ENCODE measurements around the gene BPIFB4.

Gene BPIFB4

DNA sequence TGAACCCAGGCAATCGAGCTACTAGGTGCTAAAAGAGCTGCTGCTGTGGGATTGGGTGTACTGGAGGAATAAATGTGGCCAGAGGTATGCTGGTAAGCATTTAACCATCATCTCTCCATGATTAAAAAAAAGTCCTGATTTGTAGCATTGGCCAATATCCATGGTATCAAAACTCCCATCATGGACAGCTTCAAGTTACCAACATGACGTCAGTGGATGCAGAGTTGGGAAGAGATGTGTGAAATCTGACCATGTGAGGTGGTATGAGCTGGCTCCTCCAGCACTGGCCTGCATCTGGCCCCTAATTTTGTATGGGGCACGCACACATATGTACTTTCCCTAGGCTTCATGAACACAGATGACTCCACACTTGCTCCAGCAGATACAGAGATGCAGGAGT is 11.7 kb downstream of the BPIFB4 start:
- Histone ChIP-seq H3K27ac (no peak overlapping the region), H3K4me3 (ENCODE audit: low read depth, low read length) (no peak overlapping the region), H3K36me3 (replicated peaks) (no peaks in the 10 kb centered on the region), H3K27me3 (replicated peaks) (no peaks in the 10 kb centered on the region)
- in situ Hi-C loops (cut with HindIII; ENCODE audit: low pct_ligation_motif_present, low sequenced_read_pairs): no loop called here
- no peak for DNase-seq
- TF ChIP-seq, protein P1, sequence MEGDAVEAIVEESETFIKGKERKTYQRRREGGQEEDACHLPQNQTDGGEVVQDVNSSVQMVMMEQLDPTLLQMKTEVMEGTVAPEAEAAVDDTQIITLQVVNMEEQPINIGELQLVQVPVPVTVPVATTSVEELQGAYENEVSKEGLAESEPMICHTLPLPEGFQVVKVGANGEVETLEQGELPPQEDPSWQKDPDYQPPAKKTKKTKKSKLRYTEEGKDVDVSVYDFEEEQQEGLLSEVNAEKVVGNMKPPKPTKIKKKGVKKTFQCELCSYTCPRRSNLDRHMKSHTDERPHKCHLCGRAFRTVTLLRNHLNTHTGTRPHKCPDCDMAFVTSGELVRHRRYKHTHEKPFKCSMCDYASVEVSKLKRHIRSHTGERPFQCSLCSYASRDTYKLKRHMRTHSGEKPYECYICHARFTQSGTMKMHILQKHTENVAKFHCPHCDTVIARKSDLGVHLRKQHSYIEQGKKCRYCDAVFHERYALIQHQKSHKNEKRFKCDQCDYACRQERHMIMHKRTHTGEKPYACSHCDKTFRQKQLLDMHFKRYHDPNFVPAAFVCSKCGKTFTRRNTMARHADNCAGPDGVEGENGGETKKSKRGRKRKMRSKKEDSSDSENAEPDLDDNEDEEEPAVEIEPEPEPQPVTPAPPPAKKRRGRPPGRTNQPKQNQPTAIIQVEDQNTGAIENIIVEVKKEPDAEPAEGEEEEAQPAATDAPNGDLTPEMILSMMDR (IDR thresholded peaks at IDR 0.05; ENCODE audit: low read depth, low read length, missing control alignments): no peak

DNA sequence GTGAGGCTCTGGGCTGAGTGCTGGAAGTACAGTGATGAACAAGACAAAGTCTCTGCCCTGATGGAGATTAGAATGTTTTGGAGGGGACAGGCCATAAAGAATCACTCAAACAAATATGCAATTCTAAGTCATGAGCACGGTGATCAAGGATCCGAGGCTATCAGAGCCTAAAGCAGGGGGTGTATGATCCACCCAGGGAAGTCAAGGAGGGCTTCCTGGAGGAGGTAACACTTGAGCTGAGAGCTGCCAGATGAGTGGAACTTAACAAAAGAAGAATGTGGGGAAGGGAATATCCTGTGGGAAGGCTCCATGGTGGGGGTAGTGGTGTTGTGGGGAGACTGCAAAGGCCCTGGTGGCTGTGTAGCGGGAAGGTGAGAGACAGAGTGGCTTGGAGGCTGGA is 12.2 kb downstream of the BPIFB4 start:
- no peak overlapping the region for H3K27ac ChIP-seq
- no peak for DNase-seq
- H3K27me3 ChIP-seq (replicated peaks): no peaks in the 10 kb centered on the region
- no peaks in the 10 kb centered on the region for H3K36me3 ChIP-seq (replicated peaks)
- TF ChIP-seq, protein P1 (IDR thresholded peaks at IDR 0.05; ENCODE audit: low read depth, low read length, missing control alignments): no peak
- in situ Hi-C loops (cut with HindIII; ENCODE audit: low pct_ligation_motif_present, low sequenced_read_pairs): no loop called here
- H3K4me3 ChIP-seq (ENCODE audit: low read depth, low read length): no peak overlapping the region

DNA sequence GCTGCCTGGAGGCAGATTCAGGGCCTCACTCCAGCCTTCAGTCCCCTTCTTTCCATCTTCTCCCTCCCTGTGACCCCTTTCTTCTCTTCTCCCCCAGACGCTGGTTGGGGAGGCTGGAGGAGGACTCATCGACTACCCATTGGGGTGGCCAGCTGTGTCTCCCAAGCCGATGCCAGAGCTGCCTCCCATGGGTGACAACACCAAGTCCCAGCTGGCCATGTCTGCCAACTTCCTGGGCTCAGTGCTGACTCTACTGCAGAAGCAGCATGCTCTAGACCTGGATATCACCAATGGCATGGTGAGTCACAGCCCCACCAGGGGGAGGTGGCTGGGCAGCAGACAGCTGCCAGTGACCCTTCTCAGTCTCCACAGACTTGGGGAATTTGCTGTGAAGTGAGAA is 12.9 kb downstream of the BPIFB4 start:
- no peak for DNase-seq
- TF ChIP-seq, protein P1 (IDR thresholded peaks at IDR 0.05; ENCODE audit: low read depth, low read length, missing control alignments): no peak
- Histone ChIP-seq H3K36me3 (replicated peaks) (no peaks in the 10 kb centered on the region), H3K4me3 (ENCODE audit: low read depth, low read length) (no peak overlapping the region), H3K27ac (no peak overlapping the region), H3K27me3 (replicated peaks) (no peaks in the 10 kb centered on the region)
- in situ Hi-C loops (cut with HindIII; ENCODE audit: low pct_ligation_motif_present, low sequenced_read_pairs): no loop called here

DNA sequence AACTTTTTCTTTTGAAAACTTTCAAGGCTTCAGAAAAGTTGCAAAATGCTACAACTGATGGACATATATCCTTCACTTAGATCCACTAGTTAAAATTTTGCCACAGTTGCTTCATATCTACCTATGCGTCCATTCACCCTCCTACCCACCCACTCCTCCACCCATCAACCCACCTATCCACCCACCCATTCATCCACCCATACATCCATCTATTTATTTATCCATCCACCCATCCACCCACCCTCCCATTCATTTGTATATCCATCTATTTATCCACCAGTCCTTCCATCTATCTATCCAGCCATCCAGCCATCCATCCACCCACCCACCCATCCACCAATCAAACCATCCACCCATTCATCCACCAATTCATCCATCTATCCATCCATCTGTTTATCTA is 13.6 kb downstream of the BPIFB4 start:
- H3K4me3 ChIP-seq (ENCODE audit: low read depth, low read length): no peak overlapping the region
- TF ChIP-seq, protein P1 (IDR thresholded peaks at IDR 0.05; ENCODE audit: low read depth, low read length, missing control alignments): no peak
- H3K27ac ChIP-seq: no peak overlapping the region
- H3K27me3 ChIP-seq (replicated peaks): no peaks in the 10 kb centered on the region
- DNase-seq: no peak
- no peaks in the 10 kb centered on the region for H3K36me3 ChIP-seq (replicated peaks)
- in situ Hi-C loops (cut with HindIII; ENCODE audit: low pct_ligation_motif_present, low sequenced_read_pairs): no loop called here

DNA sequence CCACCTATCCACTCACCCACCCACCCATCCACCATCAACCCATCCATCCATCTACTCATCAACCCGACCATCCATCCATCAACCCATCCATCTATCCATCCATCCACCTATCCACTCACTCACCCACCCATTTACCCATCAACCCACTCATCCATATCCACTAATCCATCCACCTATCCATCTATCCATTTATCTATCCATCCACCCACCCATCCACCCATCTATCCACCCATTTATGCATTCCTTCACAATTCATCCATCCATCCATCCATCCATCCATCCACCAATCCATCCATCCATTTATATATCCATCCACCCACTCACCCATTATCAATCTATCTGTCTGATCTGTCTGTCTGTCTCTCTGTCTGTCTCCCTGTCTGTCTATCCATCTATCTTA is 14.1 kb downstream of the BPIFB4 start:
- in situ Hi-C loops (cut with HindIII; ENCODE audit: low pct_ligation_motif_present, low sequenced_read_pairs): no loop called here
- no peak for DNase-seq
- no peaks in the 10 kb centered on the region for H3K36me3 ChIP-seq (replicated peaks)
- H3K27ac ChIP-seq: no peak overlapping the region
- H3K27me3 ChIP-seq (replicated peaks): no peaks in the 10 kb centered on the region
- TF ChIP-seq, protein P1 (IDR thresholded peaks at IDR 0.05; ENCODE audit: low read depth, low read length, missing control alignments): no peak
- no peak overlapping the region for H3K4me3 ChIP-seq (ENCODE audit: low read depth, low read length)

DNA sequence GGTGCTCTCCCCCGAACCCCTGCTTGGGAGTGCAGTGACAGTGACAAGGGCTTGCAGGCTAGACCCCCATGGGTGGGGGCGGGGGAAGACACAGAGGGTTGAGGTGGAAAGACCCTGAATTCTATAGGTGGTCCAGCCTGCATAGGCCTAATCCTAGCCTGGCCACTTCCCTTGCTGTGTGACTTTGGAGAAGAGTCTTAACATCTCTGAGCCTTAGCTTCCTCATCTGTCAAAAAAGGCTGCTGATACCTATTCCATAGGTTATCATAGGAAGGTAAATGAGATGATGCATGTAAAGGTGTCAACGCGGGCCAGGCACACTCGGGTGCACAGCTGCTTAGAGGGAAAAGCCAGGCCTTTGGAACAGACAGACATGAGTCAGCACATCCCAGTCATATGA is 15.8 kb downstream of the BPIFB4 start:
- Histone ChIP-seq H3K36me3 (replicated peaks) (no peaks in the 10 kb centered on the region), H3K27me3 (replicated peaks) (no peaks in the 10 kb centered on the region), H3K27ac (no peak overlapping the region), H3K4me3 (ENCODE audit: low read depth, low read length) (no peak overlapping the region)
- in situ Hi-C loops (cut with HindIII; ENCODE audit: low pct_ligation_motif_present, low sequenced_read_pairs): no loop called here
- TF ChIP-seq, protein P1 (IDR thresholded peaks at IDR 0.05; ENCODE audit: low read depth, low read length, missing control alignments): no peak
- no peak for DNase-seq

All from brain microvascular endothelial cell (primary cell).